ENCODE results near the gene LCN15. TPM values are rescaled to one million over a fixed set of nuclear protein-coding genes. Genes with fewer than 3 reads are reported as not detected.
"Not testable (repeated sequence)": the region's sequence is repeated elsewhere in the genome, so short reads cannot be mapped to it uniquely, and the experiment has no call there.

LCN15 gene
- total RNA-seq, 2 experiments from 2014 or later: not detected

DNA sequence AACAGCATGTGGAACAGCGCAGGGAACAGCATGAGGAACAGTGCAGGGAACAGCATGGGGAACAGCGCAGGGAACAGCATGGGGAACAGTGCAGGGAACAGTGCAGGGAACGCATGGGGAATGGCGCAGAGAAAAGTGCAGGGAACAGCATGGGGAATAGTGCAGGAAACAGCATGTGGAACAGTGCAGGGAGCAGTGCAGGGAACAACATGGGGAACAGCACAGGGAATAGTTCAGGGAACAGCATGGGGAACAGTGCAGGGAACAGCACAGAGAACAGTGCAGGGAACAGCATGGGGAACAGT, 8.2 kb downstream of the LCN15 start:
- H3K9me3 ChIP-seq (ENCODE audit: low read length): peaks cover 17% of the 10 kb centered on the region
- H3K79me2 ChIP-seq (ENCODE audit: insufficient read depth, low read depth, low read length): no peaks in the 10 kb centered on the region
- no TSS peak for BruUV-seq (replicated peaks)
- H3K36me3 ChIP-seq (ENCODE audit: insufficient read depth, low read length): no peaks in the 10 kb centered on the region
- H3K9me2 ChIP-seq (ENCODE audit: insufficient read depth, low read length): no peaks in the 10 kb centered on the region
- DNase-seq (ENCODE audit: low spot score): no peak
- POLR2A ChIA-PET: no interaction called here
- H2AFZ ChIP-seq (ENCODE audit: low read length): no peak overlapping the region
- H3K4me2 ChIP-seq (ENCODE audit: low read length): no peak overlapping the region
- TF ChIP-seq, protein P1, sequence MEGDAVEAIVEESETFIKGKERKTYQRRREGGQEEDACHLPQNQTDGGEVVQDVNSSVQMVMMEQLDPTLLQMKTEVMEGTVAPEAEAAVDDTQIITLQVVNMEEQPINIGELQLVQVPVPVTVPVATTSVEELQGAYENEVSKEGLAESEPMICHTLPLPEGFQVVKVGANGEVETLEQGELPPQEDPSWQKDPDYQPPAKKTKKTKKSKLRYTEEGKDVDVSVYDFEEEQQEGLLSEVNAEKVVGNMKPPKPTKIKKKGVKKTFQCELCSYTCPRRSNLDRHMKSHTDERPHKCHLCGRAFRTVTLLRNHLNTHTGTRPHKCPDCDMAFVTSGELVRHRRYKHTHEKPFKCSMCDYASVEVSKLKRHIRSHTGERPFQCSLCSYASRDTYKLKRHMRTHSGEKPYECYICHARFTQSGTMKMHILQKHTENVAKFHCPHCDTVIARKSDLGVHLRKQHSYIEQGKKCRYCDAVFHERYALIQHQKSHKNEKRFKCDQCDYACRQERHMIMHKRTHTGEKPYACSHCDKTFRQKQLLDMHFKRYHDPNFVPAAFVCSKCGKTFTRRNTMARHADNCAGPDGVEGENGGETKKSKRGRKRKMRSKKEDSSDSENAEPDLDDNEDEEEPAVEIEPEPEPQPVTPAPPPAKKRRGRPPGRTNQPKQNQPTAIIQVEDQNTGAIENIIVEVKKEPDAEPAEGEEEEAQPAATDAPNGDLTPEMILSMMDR (conservative IDR thresholded peaks at IDR 0.05; ENCODE audit: low read length): no peak
- no peak for TF ChIP-seq EZH2phosphoT487 (IDR thresholded peaks at IDR 0.05; ENCODE audit: borderline replicate concordance, low read depth, low read length)
- no peaks in the 10 kb centered on the region for H4K20me1 ChIP-seq (ENCODE audit: insufficient read depth, low read length)
- CTCF ChIA-PET (ENCODE audit: unreplicated experiment): no interaction called here
- H3K27ac ChIP-seq (ENCODE audit: low read depth, low read length, poor library complexity, severe bottlenecking): no peak overlapping the region
- H3K4me3 ChIP-seq (ENCODE audit: low read depth, low read length, poor library complexity, severe bottlenecking): no peak overlapping the region
- H3K4me1 ChIP-seq (ENCODE audit: insufficient read depth, low read length, poor library complexity, severe bottlenecking): no peaks in the 10 kb centered on the region
- intact Hi-C loops (cut with micrococcal nuclease; ENCODE audit: unreplicated experiment): no loop called here

DNA sequence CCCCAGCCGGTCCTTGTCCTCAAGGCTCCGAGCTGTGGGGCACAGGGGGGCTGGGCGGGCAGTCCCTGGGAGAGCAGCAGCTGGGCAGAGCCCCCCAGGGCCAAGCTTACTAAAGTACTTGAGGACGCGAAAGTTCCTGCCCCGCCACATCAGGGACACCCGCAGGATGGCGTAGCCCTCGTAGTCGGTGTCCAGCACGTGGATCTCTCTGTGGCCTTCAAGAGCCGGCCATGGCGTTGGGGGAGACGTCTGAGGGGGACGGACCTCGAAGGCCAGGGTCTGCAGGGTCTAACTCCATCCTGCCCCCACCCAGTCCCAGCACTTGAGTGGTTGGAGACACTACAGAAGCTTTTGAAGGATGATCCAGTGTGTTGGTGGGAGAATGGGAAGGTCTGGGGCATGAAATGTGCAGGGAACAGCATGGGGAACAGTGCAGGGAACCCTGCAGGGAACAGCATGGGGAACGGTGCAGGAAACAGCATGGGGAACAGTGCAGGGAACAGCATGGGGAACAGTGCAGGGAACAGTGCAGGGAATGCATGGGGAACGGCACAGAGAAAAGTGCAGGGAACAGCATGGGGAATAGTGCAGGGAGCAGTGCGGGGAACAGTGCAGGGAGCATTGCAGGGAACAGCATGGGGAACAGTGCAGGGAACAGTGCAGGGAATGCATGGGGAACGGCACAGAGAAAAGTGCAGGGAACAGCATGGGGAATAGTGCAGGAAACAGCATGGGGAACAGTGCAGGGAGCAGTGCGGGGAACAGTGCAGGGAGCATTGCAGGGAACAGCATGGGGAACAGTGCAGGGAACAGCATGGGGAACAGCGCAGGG, 8.8 kb downstream of the LCN15 start:
- intact Hi-C loops (cut with micrococcal nuclease; ENCODE audit: unreplicated experiment); H2AFZ ChIP-seq (ENCODE audit: low read length); DNase-seq (ENCODE audit: low spot score); H3K27ac ChIP-seq (ENCODE audit: low read depth, low read length, poor library complexity, severe bottlenecking); H3K9me2 ChIP-seq (ENCODE audit: insufficient read depth, low read length); H3K4me3 ChIP-seq (ENCODE audit: low read depth, low read length, poor library complexity, severe bottlenecking); H4K20me1 ChIP-seq (ENCODE audit: insufficient read depth, low read length); CTCF ChIA-PET (ENCODE audit: unreplicated experiment); H3K79me2 ChIP-seq (ENCODE audit: insufficient read depth, low read depth, low read length); BruUV-seq (replicated peaks); H3K36me3 ChIP-seq (ENCODE audit: insufficient read depth, low read length); H3K4me1 ChIP-seq (ENCODE audit: insufficient read depth, low read length, poor library complexity, severe bottlenecking); H3K4me2 ChIP-seq (ENCODE audit: low read length); POLR2A ChIA-PET: not testable (repeated sequence)
- H3K9me3 ChIP-seq (ENCODE audit: low read length): peaks cover 19% of the 10 kb centered on the region

DNA sequence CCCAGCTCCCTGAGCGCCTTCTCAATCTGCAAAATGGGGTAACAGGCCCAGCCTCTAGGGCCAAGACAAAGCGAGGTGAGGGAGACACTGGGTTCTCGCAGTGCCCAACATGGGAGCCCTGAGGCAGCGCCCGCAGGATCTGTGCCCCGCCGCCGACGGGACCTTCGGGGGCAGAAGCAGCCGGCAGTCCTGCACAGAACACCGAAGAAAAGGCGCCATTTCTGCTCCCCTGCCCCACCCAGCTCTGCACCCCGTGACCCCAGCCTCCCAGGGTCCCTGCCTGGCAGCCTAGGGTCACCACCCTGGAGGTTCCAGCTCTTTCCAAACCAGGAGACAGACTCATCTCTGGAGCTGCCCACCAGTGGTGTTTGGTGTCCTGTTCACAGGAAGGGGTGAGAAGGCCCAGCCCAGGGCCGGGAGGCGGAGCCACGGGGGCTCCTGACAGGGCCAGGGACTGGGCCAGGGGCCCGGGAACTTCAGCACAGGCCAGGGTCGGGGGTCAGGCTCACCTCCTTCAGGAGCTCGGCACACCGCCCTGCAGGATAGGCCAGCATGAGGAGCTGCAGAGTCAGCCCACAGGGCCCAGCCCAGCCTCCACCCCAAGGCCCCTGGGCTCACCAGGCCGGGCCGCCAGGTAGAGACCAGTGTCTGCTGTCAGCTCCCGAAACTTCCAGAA, 9.6 kb downstream of the LCN15 start:
- no peaks in the 10 kb centered on the region for H3K9me2 ChIP-seq (ENCODE audit: insufficient read depth, low read length)
- no peak overlapping the region for H3K27ac ChIP-seq (ENCODE audit: low read depth, low read length, poor library complexity, severe bottlenecking)
- no peak overlapping the region for H2AFZ ChIP-seq (ENCODE audit: low read length)
- no peak for DNase-seq (ENCODE audit: low spot score)
- no peak overlapping the region for H3K4me2 ChIP-seq (ENCODE audit: low read length)
- H3K4me1 ChIP-seq (ENCODE audit: insufficient read depth, low read length, poor library complexity, severe bottlenecking): peaks cover under 1% of the 10 kb centered on the region
- intact Hi-C loops (cut with micrococcal nuclease; ENCODE audit: unreplicated experiment): no loop called here
- no peaks in the 10 kb centered on the region for H3K79me2 ChIP-seq (ENCODE audit: insufficient read depth, low read depth, low read length)
- H4K20me1 ChIP-seq (ENCODE audit: insufficient read depth, low read length): no peaks in the 10 kb centered on the region
- no peak overlapping the region for H3K4me3 ChIP-seq (ENCODE audit: low read depth, low read length, poor library complexity, severe bottlenecking)
- POLR2A ChIA-PET: no interaction called here
- CTCF ChIA-PET (ENCODE audit: unreplicated experiment): no interaction called here
- H3K36me3 ChIP-seq (ENCODE audit: insufficient read depth, low read length): no peaks in the 10 kb centered on the region
- TF ChIP-seq, protein P1 (conservative IDR thresholded peaks at IDR 0.05; ENCODE audit: low read length): no peak
- no peak for TF ChIP-seq EZH2phosphoT487 (IDR thresholded peaks at IDR 0.05; ENCODE audit: borderline replicate concordance, low read depth, low read length)
- no TSS peak for BruUV-seq (replicated peaks)
- peaks cover 19% of the 10 kb centered on the region for H3K9me3 ChIP-seq (ENCODE audit: low read length)

Measured in OCI-LY7 (cell line).